Natural killer cell (primary cell): ENCODE results near the gene ZNF408. TPM values are rescaled to one million over a fixed set of nuclear protein-coding genes. Genes with fewer than 3 reads are reported as not detected.
A peak's percentile ranks its signal among the peaks of the same experiment; 100 is the strongest.

Experiments
- ATAC-seq, 3 donors: fragments of 150-1000 bp in 2 of 3; fragments of 200-7000 bp in 1 of 3; cut with Tn5 transposase; 1 replicate in 1 of 3; 2 replicates in 2 of 3; pipeline ENCODE4 v1.10.0; 2021; ENCODE audit warnings: mild to moderate bottlenecking in 2 of 3, moderate library complexity in 2 of 3
- DNase-seq, 2 donors: peaks; one replicate each; pipeline versions ENCODE4 v3.0.0 to v3.0.0-alpha.2; 2013 to 2021; ENCODE audit warnings: mixed read lengths in 1 of 2
- H3K27ac ChIP-seq: one replicate; pipeline ENCODE4 v1.5.1; 2013; ENCODE audit warnings: mild to moderate bottlenecking, low read length
- H3K27me3 ChIP-seq: one replicate; pipeline ENCODE4 v1.6.1; 2013; ENCODE audit warnings: low read length; ENCODE audit not compliant: control insufficient read depth, insufficient read depth
- H3K36me3 ChIP-seq: one replicate; pipeline ENCODE4 v1.6.1; 2013; ENCODE audit warnings: low read length; ENCODE audit not compliant: control insufficient read depth, insufficient read depth
- H3K4me1 ChIP-seq: one replicate; pipeline ENCODE4 v1.6.1; 2013; ENCODE audit warnings: low read length; ENCODE audit not compliant: control insufficient read depth, insufficient read depth
- H3K4me3 ChIP-seq: one replicate; pipeline ENCODE4 v1.5.1; 2013; ENCODE audit warnings: low read length
- H3K9me3 ChIP-seq: one replicate; pipeline ENCODE4 v1.6.1; 2013; ENCODE audit warnings: low read length; ENCODE audit not compliant: control insufficient read depth, insufficient read depth
- H3K27ac Mint-ChIP-seq, 2 donors: one replicate each; pipeline ENCODE4 v1.8.0; 2022; ENCODE audit warnings: mild to moderate bottlenecking in 2 of 2, mixed read lengths in 2 of 2, moderate library complexity in 1 of 2
- H3K27me3 Mint-ChIP-seq, 2 donors: one replicate each; pipeline ENCODE4 v1.8.0; 2022; ENCODE audit warnings: low read depth in 2 of 2, mixed read lengths in 2 of 2
- H3K36me3 Mint-ChIP-seq: one replicate; pipeline ENCODE4 v1.8.0; 2022; ENCODE audit warnings: mixed read lengths
- H3K4me1 Mint-ChIP-seq, 2 donors: one replicate each; pipeline ENCODE4 v1.8.0; 2022; ENCODE audit warnings: mixed read lengths in 2 of 2
- H3K4me3 Mint-ChIP-seq: one replicate; pipeline ENCODE4 v1.8.0; 2022; ENCODE audit warnings: mild to moderate bottlenecking, moderate library complexity, mixed read lengths
- H3K9me3 Mint-ChIP-seq, 2 donors: one replicate each; pipeline ENCODE4 v1.8.0; 2022; ENCODE audit warnings: mixed read lengths in 2 of 2
- WGBS: methylation state at CpG from one replicate; pipeline ENCODE4 v1.1.7; 2013; ENCODE audit warnings: missing lambda C conversion rate; ENCODE audit not compliant: insufficient coverage; 5-methylcytosine and 5-hydroxymethylcytosine counted together
- intact Hi-C: fragments of 100-400 bp; cut with micrococcal nuclease; formaldehyde crosslinking; loops from one replicate; pipeline ENCODE4 v1.14.2; 2022
- total RNA-seq, 4 donors: library from RNA; stranded (reverse); fragments of 120-200 nt in 1 of 4; gene quantifications; one replicate each; pipeline versions ENCODE4 v1.2.3 to v1.2.4, GENCODE V29; 2013 to 2022
- TF ChIP-seq, protein P1 (sequence below): fragments of 200-600 bp; IDR thresholded peaks from one replicate; pipeline ENCODE4 v1.8.0; 2022; ENCODE audit warnings: antibody characterized with exemption

ZNF408 gene
- total RNA-seq, 3 donors from 2014 or later (not counting 1 experiment from before 2014, with no cell fraction given): 9.1 to 19.0 (median 9.6) TPM

DNA sequence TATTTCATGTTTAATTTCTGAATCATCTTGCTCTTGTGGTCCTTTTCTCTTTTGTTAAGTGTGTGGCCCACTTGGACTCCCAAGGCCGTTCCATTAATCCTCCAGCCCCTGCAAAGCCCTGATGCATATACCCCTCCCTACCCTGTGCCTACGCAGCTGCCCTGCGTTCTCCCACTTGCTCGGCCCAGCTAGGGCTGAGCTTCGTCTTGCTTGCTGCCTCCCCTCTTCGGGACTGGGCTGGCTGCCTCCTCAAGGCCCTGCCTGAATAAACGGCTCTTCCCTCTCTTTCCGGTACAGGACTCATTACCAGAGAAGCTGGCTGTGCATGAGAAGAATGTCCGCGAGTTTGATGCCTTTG is 28.9 kb upstream of the ZNF408 start:
- Histone ChIP-seq H3K27me3 (no peaks in the 10 kb centered on the region), H3K9me3 (no peaks in the 10 kb centered on the region), H3K36me3 (peaks cover 47% of the 10 kb centered on the region), H3K4me3 (no peak overlapping the region), H3K4me1 (peaks cover 77% of the 10 kb centered on the region), H3K27ac (peak overlapping the region; percentile 71)
- TF ChIP-seq, protein P1, sequence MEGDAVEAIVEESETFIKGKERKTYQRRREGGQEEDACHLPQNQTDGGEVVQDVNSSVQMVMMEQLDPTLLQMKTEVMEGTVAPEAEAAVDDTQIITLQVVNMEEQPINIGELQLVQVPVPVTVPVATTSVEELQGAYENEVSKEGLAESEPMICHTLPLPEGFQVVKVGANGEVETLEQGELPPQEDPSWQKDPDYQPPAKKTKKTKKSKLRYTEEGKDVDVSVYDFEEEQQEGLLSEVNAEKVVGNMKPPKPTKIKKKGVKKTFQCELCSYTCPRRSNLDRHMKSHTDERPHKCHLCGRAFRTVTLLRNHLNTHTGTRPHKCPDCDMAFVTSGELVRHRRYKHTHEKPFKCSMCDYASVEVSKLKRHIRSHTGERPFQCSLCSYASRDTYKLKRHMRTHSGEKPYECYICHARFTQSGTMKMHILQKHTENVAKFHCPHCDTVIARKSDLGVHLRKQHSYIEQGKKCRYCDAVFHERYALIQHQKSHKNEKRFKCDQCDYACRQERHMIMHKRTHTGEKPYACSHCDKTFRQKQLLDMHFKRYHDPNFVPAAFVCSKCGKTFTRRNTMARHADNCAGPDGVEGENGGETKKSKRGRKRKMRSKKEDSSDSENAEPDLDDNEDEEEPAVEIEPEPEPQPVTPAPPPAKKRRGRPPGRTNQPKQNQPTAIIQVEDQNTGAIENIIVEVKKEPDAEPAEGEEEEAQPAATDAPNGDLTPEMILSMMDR: no peak
- no peaks in the 10 kb centered on the region for H3K27me3 Mint-ChIP-seq
- peak overlapping the region; percentile 90 to 94 for H3K27ac Mint-ChIP-seq
- no peak for ATAC-seq
- no peaks in the 10 kb centered on the region for H3K9me3 Mint-ChIP-seq
- peak overlapping the region; percentile 89 for H3K4me3 Mint-ChIP-seq
- H3K36me3 Mint-ChIP-seq: no peaks in the 10 kb centered on the region
- DNase-seq: no peak
- WGBS: 92% methylated on average over 10 of the region's 10 CpGs
- H3K4me1 Mint-ChIP-seq: peaks cover 50 to 56% of the 10 kb centered on the region in 2 donors
- intact Hi-C loops: loop anchor here (1.0 to 10.0 kb wide), 2 partner anchors 28 to 57 kb away; partner anchors contain the start of genes ARHGAP1, ATG13 and HARBI1

DNA sequence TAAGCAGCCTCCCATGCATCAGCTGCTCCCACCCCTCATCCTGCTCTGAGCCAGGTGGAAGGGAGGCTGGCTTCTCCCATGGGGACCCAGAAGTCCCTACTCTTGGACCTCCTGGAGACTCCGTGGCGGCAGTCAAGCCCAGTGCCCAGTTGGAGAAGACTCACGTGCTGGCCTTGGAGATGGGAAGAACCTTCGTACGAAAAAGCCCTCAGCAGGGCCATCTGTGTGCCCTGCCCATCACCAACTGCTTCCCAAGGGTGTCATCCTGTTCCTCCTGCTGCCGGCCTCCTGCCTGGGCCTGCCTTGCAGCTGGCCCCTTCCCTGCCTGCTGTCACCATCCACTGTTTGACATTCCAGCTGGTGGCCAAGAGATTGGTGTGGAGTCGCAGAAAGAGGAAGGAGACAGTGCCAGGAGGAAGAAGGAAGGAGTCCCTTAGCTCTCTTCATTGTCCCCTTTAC is 28.4 kb upstream of the ZNF408 start:
- ATAC-seq: no peak
- H3K36me3 Mint-ChIP-seq: no peaks in the 10 kb centered on the region
- peaks cover 54 to 61% of the 10 kb centered on the region in 2 donors for H3K4me1 Mint-ChIP-seq
- peak overlapping the region; percentile 90 to 94 for H3K27ac Mint-ChIP-seq
- no peaks in the 10 kb centered on the region for H3K9me3 Mint-ChIP-seq
- peaks cover 45% of the 10 kb centered on the region for H3K36me3 ChIP-seq
- TF ChIP-seq, protein P1: no peak
- no peak for DNase-seq
- no peaks in the 10 kb centered on the region for H3K27me3 Mint-ChIP-seq
- H3K27me3 ChIP-seq: no peaks in the 10 kb centered on the region
- peaks cover 82% of the 10 kb centered on the region for H3K4me1 ChIP-seq
- intact Hi-C loops: loop anchor here (10.0 kb wide), 1 partner anchor 58 kb away; the partner anchor contains the start of genes ATG13 and HARBI1
- WGBS: 86% methylated on average over 6 of the region's 7 CpGs
- no peaks in the 10 kb centered on the region for H3K9me3 ChIP-seq
- H3K4me3 Mint-ChIP-seq: peak overlapping the region; percentile 89
- peak overlapping the region; percentile 71 for H3K27ac ChIP-seq
- no peak overlapping the region for H3K4me3 ChIP-seq

DNA sequence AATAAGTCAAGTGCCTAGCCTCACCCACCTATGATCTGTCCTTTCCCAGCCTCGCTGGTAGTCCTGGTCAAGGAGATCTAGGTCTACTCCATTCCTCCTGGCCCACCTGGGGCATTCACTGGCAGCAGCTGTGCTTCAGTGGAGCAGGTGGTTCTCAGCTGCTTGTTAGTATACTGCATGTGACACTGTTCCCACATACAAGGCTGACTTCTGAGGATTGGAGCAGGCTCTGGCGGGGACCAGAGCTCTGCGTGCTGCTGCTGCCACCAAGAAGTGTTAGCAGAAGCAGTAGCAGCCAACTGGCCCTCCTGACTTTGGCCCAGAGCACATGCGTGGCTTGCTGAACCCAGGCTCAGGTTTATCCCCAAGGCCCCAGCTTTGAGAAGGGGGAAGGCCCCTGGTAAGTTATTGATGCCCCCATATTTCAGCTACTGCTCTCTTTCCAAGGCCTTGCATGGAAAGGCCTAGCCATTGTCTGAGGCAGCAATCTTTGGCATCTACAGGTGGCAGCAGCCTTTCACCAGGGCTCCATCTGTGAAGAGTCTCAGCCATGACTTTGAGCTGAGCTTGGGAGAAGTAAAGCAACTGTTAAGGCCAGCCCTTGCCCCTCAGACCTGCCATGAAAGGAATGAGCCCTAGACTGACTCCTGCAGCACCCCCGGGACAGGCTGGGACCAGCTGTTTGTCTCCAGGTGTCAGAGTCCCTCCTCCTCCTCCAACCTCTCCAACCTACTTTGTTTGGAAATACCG is 26.9 kb upstream of the ZNF408 start:
- DNase-seq (no peak), ATAC-seq (no peak)
- no peaks in the 10 kb centered on the region for H3K36me3 Mint-ChIP-seq
- H3K27me3 Mint-ChIP-seq: no peaks in the 10 kb centered on the region
- TF ChIP-seq, protein P1: no peak
- peaks cover 82% of the 10 kb centered on the region for H3K4me1 ChIP-seq
- H3K4me3 ChIP-seq: no peak overlapping the region
- peaks cover 54 to 61% of the 10 kb centered on the region in 2 donors for H3K4me1 Mint-ChIP-seq
- 94% methylated on average over 6 of the region's 6 CpGs for WGBS
- H3K27me3 ChIP-seq: no peaks in the 10 kb centered on the region
- intact Hi-C loops: loop anchor here (10.0 kb wide), 1 partner anchor 59 kb away; the partner anchor contains the start of genes ATG13 and HARBI1
- no peaks in the 10 kb centered on the region for H3K9me3 Mint-ChIP-seq
- peak overlapping the region; percentile 90 to 94 for H3K27ac Mint-ChIP-seq
- no peak overlapping the region for H3K4me3 Mint-ChIP-seq
- no peaks in the 10 kb centered on the region for H3K9me3 ChIP-seq
- peak overlapping the region; percentile 71 for H3K27ac ChIP-seq
- peaks cover 41% of the 10 kb centered on the region for H3K36me3 ChIP-seq
